HG03175 (cell line): ENCODE data around the gene APOBEC4.

ENCODE experiments used
- ATAC-seq: cut with Tn5 transposase; IDR thresholded peaks from one replicate; pipeline ENCODE4 v1.9.1; 2021; ENCODE audit warnings: mild to moderate bottlenecking, moderate library complexity; ENCODE audit not compliant: unreplicated experiment

Gene APOBEC4

GRCh38 chr1:183604815-183605214 is 48.3 kb downstream of the APOBEC4 start:
- ATAC-seq, result peak; percentile 1

DNA sequence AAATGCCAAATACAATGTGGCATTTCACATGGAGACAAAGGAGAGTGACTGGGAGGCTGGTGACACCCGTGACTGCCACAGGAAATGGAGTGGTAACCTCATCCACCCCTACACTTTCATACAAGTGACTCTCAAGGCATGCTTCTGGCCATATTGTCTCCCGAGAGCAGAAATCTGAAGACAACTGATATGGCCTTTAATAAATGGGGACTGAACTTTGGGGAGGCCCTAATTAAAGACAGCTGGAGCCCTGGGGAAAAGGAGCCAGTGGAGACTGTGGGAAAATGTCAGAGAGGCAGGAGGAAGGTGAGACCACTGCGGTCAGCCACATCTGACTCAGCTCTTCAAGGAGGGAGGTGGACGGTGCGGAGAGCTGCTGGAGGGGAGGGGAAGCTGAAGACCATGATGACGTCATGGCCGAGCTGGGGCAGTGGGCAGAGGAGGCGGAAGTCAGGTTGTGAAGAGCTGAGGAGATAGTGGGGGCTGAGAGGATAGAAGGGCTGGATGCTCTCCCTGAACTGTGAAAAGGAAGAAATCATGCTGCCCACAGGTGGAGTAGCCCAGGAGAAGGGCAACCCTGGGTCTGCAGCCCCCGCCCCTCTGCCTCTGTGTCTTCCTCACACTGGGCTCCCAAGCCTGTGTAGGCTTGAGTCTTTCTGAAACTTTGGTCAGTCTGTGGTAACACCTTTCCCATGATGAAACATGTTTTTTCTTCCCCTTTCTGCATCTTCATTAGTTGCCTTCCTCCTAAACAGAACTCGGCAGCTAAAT is 48.9 kb downstream of the APOBEC4 start:
- ATAC-seq, result peak; percentile 24

GRCh38 chr1:183602510-183602909 is 50.6 kb downstream of the APOBEC4 start:
- ATAC-seq, result no peak

GRCh38 chr1:183600634-183601033 is 52.5 kb downstream of the APOBEC4 start:
- ATAC-seq, result no peak

DNA sequence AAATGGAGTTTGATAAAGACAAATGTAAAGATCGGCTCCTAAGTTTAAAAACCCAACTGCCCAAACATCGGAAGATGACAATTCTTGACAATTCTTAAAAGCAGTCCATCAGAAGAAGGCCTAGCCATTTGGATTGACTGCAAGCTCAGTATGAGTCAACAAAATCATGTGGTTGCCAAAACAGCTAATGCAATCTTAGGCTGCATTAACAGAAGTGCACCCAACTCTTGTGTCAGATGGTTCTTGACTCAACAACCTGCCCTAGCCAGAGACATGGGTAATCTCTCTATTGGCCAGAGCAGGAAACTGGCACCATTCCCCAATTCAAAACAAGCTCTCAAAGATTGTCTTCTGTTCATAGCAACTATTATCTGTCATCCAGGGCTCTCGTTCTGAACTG is 53.0 kb downstream of the APOBEC4 start:
- ATAC-seq, result no peak

- ATAC-seq, result peak; percentile 72
Measured at GRCh38 chr1:183598386-183598785, 54.7 kb downstream of the APOBEC4 start.

DNA sequence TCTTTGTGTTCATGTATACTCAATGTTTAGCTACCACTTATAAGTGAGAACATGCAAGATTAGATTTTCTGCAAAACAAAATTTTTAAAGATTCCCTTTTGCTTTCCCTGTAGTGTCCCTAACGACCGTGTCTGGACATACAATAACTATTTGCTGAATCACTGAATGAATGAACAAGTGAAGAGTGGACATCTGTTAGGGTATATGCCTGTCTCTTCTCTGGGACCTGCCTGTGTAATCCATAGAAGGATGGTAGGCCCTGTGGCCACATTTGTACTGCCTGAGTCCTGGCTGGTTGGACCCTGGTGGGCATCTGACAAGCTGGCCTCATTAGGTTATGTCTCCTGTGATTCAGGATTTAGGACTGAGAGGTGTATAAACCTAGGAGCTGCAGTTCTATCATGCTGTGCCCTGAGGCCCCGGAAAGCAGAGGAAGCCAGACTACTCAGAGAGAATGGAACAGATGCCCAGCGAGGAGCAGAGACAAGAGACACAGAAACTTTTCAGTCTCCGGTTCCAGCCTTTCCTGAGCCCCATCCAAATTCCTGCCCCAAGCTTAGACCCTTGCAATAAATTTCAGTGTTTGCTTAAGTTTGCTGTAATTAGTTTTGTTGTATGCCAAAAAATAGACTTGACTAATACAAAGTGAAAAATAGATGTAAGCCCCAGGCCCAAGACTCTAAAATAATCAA is 55.3 kb downstream of the APOBEC4 start:
- no peak for ATAC-seq

- no peak for ATAC-seq
Measured at GRCh38 chr1:183596500-183596899, 56.6 kb downstream of the APOBEC4 start.
